NCI-H748 (cell line): ENCODE measurements around the gene ZC3H11A.

Experiments
- DNase-seq: peaks from one replicate; lab custom pipeline; 2025; ENCODE audit not compliant: unreplicated experiment; lab: John Stamatoyannopoulos, UW

Gene ZC3H11A

GRCh38 chr1:203839081-203839480 lies 43.7 kb downstream of the ZC3H11A start:
- no peak for DNase-seq

GRCh38 chr1:203840208-203840808 lies 44.9 kb downstream of the ZC3H11A start:
- DNase-seq = no peak

GRCh38 chr1:203842559-203842876 lies 47.1 kb downstream of the ZC3H11A start:
- no peak for DNase-seq

- DNase-seq = no peak
Measured at GRCh38 chr1:203843435-203843834, 48.0 kb downstream of the ZC3H11A start.
